Neural progenitor cell (in vitro differentiated cells): ENCODE results near the gene ERGIC1. TPM values are rescaled to one million over a fixed set of nuclear protein-coding genes. Genes with fewer than 3 reads are reported as not detected.

Experiments used
- DNase-seq: peaks from one replicate; pipeline ENCODE4 v3.0.0-alpha.2; 2016; ENCODE audit warnings: low spot score
- H2AFZ ChIP-seq: fragments of 200-600 bp; sonication (generic); replicated peaks from 2 replicates; pipeline ENCODE4 v1.6.1; 2016; ENCODE audit warnings: antibody characterized with exemption
- H3F3A ChIP-seq: fragments of 200-600 bp; sonication (generic); 2 replicates; pipeline ENCODE4 v1.6.1; 2016; ENCODE audit warnings: antibody characterized with exemption, low read depth
- H3K27ac ChIP-seq: fragments of 200-600 bp; sonication (generic); 2 replicates; pipeline ENCODE4 v1.5.1; 2016; ENCODE audit warnings: mild to moderate bottlenecking
- H3K27me3 ChIP-seq: fragments of 200-600 bp; sonication (generic); 2 replicates; pipeline ENCODE4 v1.6.1; 2016; ENCODE audit warnings: mild to moderate bottlenecking, moderate library complexity
- H3K36me3 ChIP-seq: fragments of 200-600 bp; sonication (generic); 2 replicates; pipeline ENCODE4 v1.5.1; 2016
- H3K4me1 ChIP-seq: fragments of 200-600 bp; sonication (generic); 2 replicates; pipeline ENCODE4 v1.6.1; 2016; ENCODE audit warnings: mixed run types
- H3K4me2 ChIP-seq: fragments of 200-600 bp; sonication (generic); 2 replicates; pipeline ENCODE4 v1.6.1; 2016
- H3K4me3 ChIP-seq: fragments of 200-600 bp; sonication (generic); 2 replicates; pipeline ENCODE4 v1.5.1; 2016
- H3K79me2 ChIP-seq: fragments of 200-600 bp; sonication (generic); 2 replicates; pipeline ENCODE4 v1.6.1; 2016; ENCODE audit warnings: low read depth
- H3K9ac ChIP-seq: fragments of 200-600 bp; sonication (generic); 2 replicates; pipeline ENCODE4 v1.6.1; 2016
- H3K9me3 ChIP-seq: fragments of 200-600 bp; sonication (generic); 2 replicates; pipeline ENCODE4 v1.5.1; 2016; ENCODE audit warnings: low read depth
- H4K20me1 ChIP-seq: fragments of 200-600 bp; sonication (generic); 2 replicates; pipeline ENCODE4 v1.6.1; 2016; ENCODE audit warnings: low read depth
- H3K27ac Mint-ChIP-seq: 3 replicates; pipeline ENCODE4 v1.8.0; 2021; ENCODE audit warnings: mixed read lengths
- H3K27me3 Mint-ChIP-seq: 2 replicates; pipeline ENCODE4 v1.8.0; 2022; ENCODE audit warnings: low read depth, mild to moderate bottlenecking, inconsistent platforms, moderate library complexity, mixed read lengths; ENCODE audit not compliant: insufficient read depth
- H3K36me3 Mint-ChIP-seq: 3 replicates; pipeline ENCODE4 v1.8.0; 2021; ENCODE audit warnings: mixed read lengths
- H3K4me1 Mint-ChIP-seq: 3 replicates; pipeline ENCODE4 v1.8.0; 2021; ENCODE audit warnings: mixed read lengths
- H3K4me3 Mint-ChIP-seq: 3 replicates; pipeline ENCODE4 v1.8.0; 2021; ENCODE audit warnings: mild to moderate bottlenecking, moderate library complexity, mixed read lengths
- H3K9me3 Mint-ChIP-seq: 3 replicates; pipeline ENCODE4 v1.8.0; 2020; ENCODE audit warnings: mixed read lengths
- CTCF ChIP-seq: fragments of 200-600 bp; sonication (generic); IDR thresholded peaks from 2 replicates; pipeline ENCODE4 v1.5.1; 2017; ENCODE audit warnings: antibody characterized with exemption, mild to moderate bottlenecking
- EZH2 ChIP-seq: fragments of 200-600 bp; sonication (generic); IDR thresholded peaks from 2 replicates; pipeline ENCODE4 v1.6.1; 2017; ENCODE audit warnings: antibody characterized with exemption, mild to moderate bottlenecking, moderate library complexity
- EZH2phosphoT487 ChIP-seq: fragments of 200-600 bp; sonication (generic); IDR thresholded peaks from 2 replicates; pipeline ENCODE4 v1.6.1; 2017; ENCODE audit warnings: antibody characterized with exemption
- total RNA-seq: library from RNA; depleted of rRNA; stranded (reverse); fragments of >200 nt; gene quantifications from 2 replicates; pipeline ENCODE4 v1.2.3, GENCODE V29; 2015; ENCODE audit warnings: low replicate concordance

The ERGIC1 gene
- total RNA-seq, 1 donor from 2014 or later: 28.7 TPM

GRCh38 chr5:172854451-172854871, 20.4 kb downstream of the ERGIC1 start:
- H3K4me1 ChIP-seq: peaks cover 2% of the 10 kb centered on the region
- Mint-ChIP-seq H3K4me1 (peaks cover 23% of the 10 kb centered on the region), H3K27ac (no peak overlapping the region), H3K9me3 (no peaks in the 10 kb centered on the region), H3K27me3 (peaks cover 3% of the 10 kb centered on the region), H3K4me3 (no peak overlapping the region), H3K36me3 (no peaks in the 10 kb centered on the region)
- no peak overlapping the region for H3K4me2 ChIP-seq
- DNase-seq: no peak
- no peak overlapping the region for H3K4me3 ChIP-seq
- peaks cover 48% of the 10 kb centered on the region for H3K79me2 ChIP-seq
- H3K36me3 ChIP-seq: no peaks in the 10 kb centered on the region
- H3K27ac ChIP-seq: no peak overlapping the region
- H2AFZ ChIP-seq: no peak overlapping the region
- H4K20me1 ChIP-seq: peaks cover 86% of the 10 kb centered on the region
- TF ChIP-seq CTCF: no peak
- no peaks in the 10 kb centered on the region for H3F3A ChIP-seq
- H3K9me3 ChIP-seq: no peaks in the 10 kb centered on the region
- H3K27me3 ChIP-seq: no peaks in the 10 kb centered on the region
- H3K9ac ChIP-seq: no peak overlapping the region

GRCh38 chr5:172854971-172855370, 20.9 kb downstream of the ERGIC1 start:
- H3K4me2 ChIP-seq: no peak overlapping the region
- H3K9me3 ChIP-seq: no peaks in the 10 kb centered on the region
- no peak overlapping the region for H2AFZ ChIP-seq
- Mint-ChIP-seq H3K27ac (no peak overlapping the region), H3K9me3 (no peaks in the 10 kb centered on the region), H3K4me3 (no peak overlapping the region), H3K36me3 (no peaks in the 10 kb centered on the region), H3K4me1 (peaks cover 23% of the 10 kb centered on the region), H3K27me3 (peaks cover 3% of the 10 kb centered on the region)
- no peaks in the 10 kb centered on the region for H3F3A ChIP-seq
- H3K4me3 ChIP-seq: no peak overlapping the region
- H3K36me3 ChIP-seq: no peaks in the 10 kb centered on the region
- DNase-seq: no peak
- peaks cover 48% of the 10 kb centered on the region for H3K79me2 ChIP-seq
- TF ChIP-seq CTCF: no peak
- no peak for TF ChIP-seq EZH2phosphoT487
- no peak for TF ChIP-seq EZH2
- H3K27me3 ChIP-seq: no peaks in the 10 kb centered on the region
- H3K9ac ChIP-seq: no peak overlapping the region
- H3K4me1 ChIP-seq: peaks cover 2% of the 10 kb centered on the region
- peaks cover 87% of the 10 kb centered on the region for H4K20me1 ChIP-seq
- no peak overlapping the region for H3K27ac ChIP-seq

- peaks cover 43% of the 10 kb centered on the region for H3K79me2 ChIP-seq
Observed at GRCh38 chr5:172855597-172856292, 21.7 kb downstream of the ERGIC1 start.

More at GRCh38 chr5:172855597-172856292, 21.7 kb downstream of the ERGIC1 start:
- Mint-ChIP-seq H3K9me3 (no peaks in the 10 kb centered on the region), H3K27me3 (peaks cover 2% of the 10 kb centered on the region), H3K36me3 (no peaks in the 10 kb centered on the region), H3K27ac (no peak overlapping the region), H3K4me3 (no peak overlapping the region), H3K4me1 (peaks cover 30% of the 10 kb centered on the region)
- TF ChIP-seq EZH2phosphoT487: no peak
- TF ChIP-seq CTCF: no peak
- TF ChIP-seq EZH2: no peak
- H3K9ac ChIP-seq: no peak overlapping the region
- no peaks in the 10 kb centered on the region for H3F3A ChIP-seq
- no peak for DNase-seq
- H3K9me3 ChIP-seq: no peaks in the 10 kb centered on the region
- no peaks in the 10 kb centered on the region for H3K27me3 ChIP-seq
- peaks cover 89% of the 10 kb centered on the region for H4K20me1 ChIP-seq
- no peak overlapping the region for H2AFZ ChIP-seq
- H3K27ac ChIP-seq: no peak overlapping the region
- H3K4me2 ChIP-seq: no peak overlapping the region
- no peaks in the 10 kb centered on the region for H3K36me3 ChIP-seq
- no peak overlapping the region for H3K4me3 ChIP-seq
- peaks cover 2% of the 10 kb centered on the region for H3K4me1 ChIP-seq
